ENCODE results near the gene GPR143. TPM values are rescaled to one million over a fixed set of nuclear protein-coding genes. Genes with fewer than 3 reads are reported as not detected.
"Not testable (repeated sequence)": the region's sequence is repeated elsewhere in the genome, so short reads cannot be mapped to it uniquely, and the experiment has no call there.

Gene GPR143
- total RNA-seq (2013; cell fraction: nucleolus; rRNA removed) = not detected in 2 replicates
- total RNA-seq (2014; rRNA removed) (0.11 and 0.16 TPM in 2 replicates), total RNA-seq (2014; rRNA removed; fragmentation: Illumina TruSeq; extraction: Trizol) (not detected in 2 replicates), total RNA-seq (2021) (not detected in 2 replicates), polyA plus RNA-seq (2011; rRNA removed) (0.14 and 0.19 TPM in 2 replicates), polyA plus RNA-seq (2014; fragmentation: Illumina TruSeq; extraction: Trizol) (not detected in 2 replicates), polyA plus RNA-seq (2014; fragmentation: Nextera tagmentation; extraction: Ambion mirVana) (under 1 TPM; 0.05 to 0.31 TPM), polyA plus RNA-seq (2014; rRNA removed) (0.15 and 0.36 TPM in 2 replicates), polyA plus RNA-seq (2016; fragmentation: Nextera tagmentation; extraction: Ambion mirVana) (not detected), polyA minus RNA-seq (2011; rRNA and poly(A)+ RNA removed) (not detected in 2 replicates), Bru-seq, nascent RNA (percentile 21 among the genes with signal in this experiment), BruChase-seq, experiment 1, labeled RNA remaining after a 6-hour chase (percentile 16 among the genes with signal in this experiment), BruChase-seq, experiment 2, labeled RNA remaining after a 2-hour chase (percentile 13 among the genes with signal in this experiment)
- not detected for polyA plus RNA-seq (2011; ENCODE audit: low read depth)
- polyA plus RNA-seq (2011; cell fraction: cytosol; rRNA removed) = 0.07 and 0.10 TPM in 2 replicates
- polyA plus RNA-seq (2011; cell fraction: nucleus; rRNA removed) = 0.10 and 0.20 TPM in 2 replicates
- polyA plus RNA-seq (2012) = not detected in 2 replicates
- not detected in 2 replicates for polyA minus RNA-seq (2011; cell fraction: cytosol; rRNA and poly(A)+ RNA removed)
- polyA minus RNA-seq (2011; cell fraction: nucleus; rRNA and poly(A)+ RNA removed) = not detected in 2 replicates
- long read RNA-seq, experiment 1 = 0 reads
- long read RNA-seq, experiment 2 = 0 reads

- no TSS peak for BruUV-seq (replicated peaks)
- Histone ChIP-seq H3K9ac (ENCODE audit: control insufficient read depth, insufficient read depth, low read length) (no peak within 1 kb of the TSS), H3K36me3 (ENCODE audit: control insufficient read depth in 2 of 2, insufficient read depth in 2 of 2, low read length in 1 of 2) (no peaks in the 10 kb centered on the region), H3K4me3 (no peak within 1 kb of the TSS), H3K27ac (ENCODE audit: control insufficient read depth, insufficient read depth) (no peak within 1 kb of the TSS), H3K4me1 (ENCODE audit: control insufficient read depth, insufficient read depth, low read length) (no peaks in the 10 kb centered on the region), H2AFZ (ENCODE audit: control insufficient read depth, low read depth, low read length) (no peak within 1 kb of the TSS), H4K20me1 (ENCODE audit: control insufficient read depth, insufficient read depth) (no peaks in the 10 kb centered on the region), H3K27me3 (replicated peaks in 1 of 2; ENCODE audit: control insufficient read depth in 2 of 2, insufficient read depth in 2 of 2, low read length in 1 of 2) (no peaks in the 10 kb centered on the region; a peak in 1 of 4 replicates), H3K9me3 (replicated peaks; ENCODE audit: control insufficient read depth, insufficient read depth, low read length) (no peaks in the 10 kb centered on the region; the same call in 2 of the 3 replicates), H3K4me2 (ENCODE audit: control insufficient read depth, insufficient read depth) (no peak within 1 kb of the TSS), H3K79me2 (ENCODE audit: control insufficient read depth, insufficient read depth, low read length) (no peaks in the 10 kb centered on the region)
- ChIA-PET RAD21 (ENCODE audit: unreplicated experiment) (no interaction called here), CTCF (no interaction called here), POLR2A (no interaction called here), SMC1A (ENCODE audit: uncharacterized antibody, unreplicated experiment) (no interaction called here)
- in situ Hi-C loops (cut with MboI) (no loop called here), intact Hi-C loops (cut with micrococcal nuclease; ENCODE audit: unreplicated experiment) (no loop called here)
- TF ChIP-seq HDAC2 (IDR thresholded peaks at IDR 0.05) (no peak), RFX5 (IDR thresholded peaks at IDR 0.05; ENCODE audit: low read depth, low read length) (no peak)
- no peak for DNase-seq (ENCODE audit: low read depth, low spot score)
- 53% methylated on average over 24 of the region's 26 CpGs for WGBS (ENCODE audit: insufficient coverage, insufficient replicate concordance, low lambda C conversion rate, missing lambda C conversion rate)
- no peak for FAIRE-seq
- no peak; the same call in 2 of the 3 replicates for ATAC-seq
These were observed at the start of gene GPR143 for GRCh38 chrX:9765737-9766097. Gene GPR143, minus strand, starts transcription at chrX:9765847. Its CDS starts 30 bp downstream, at chrX:9765817.

- CTCF ChIA-PET; H3K79me2 ChIP-seq (ENCODE audit: control insufficient read depth, insufficient read depth, low read length); BruUV-seq (replicated peaks); H3K36me3 ChIP-seq (ENCODE audit: control insufficient read depth in 2 of 2, insufficient read depth in 2 of 2, low read length in 1 of 2); in situ Hi-C loops (cut with MboI); H3K4me3 ChIP-seq; H3K27me3 ChIP-seq (replicated peaks in 1 of 2; ENCODE audit: control insufficient read depth in 2 of 2, insufficient read depth in 2 of 2, low read length in 1 of 2); H3K4me1 ChIP-seq (ENCODE audit: control insufficient read depth, insufficient read depth, low read length); POLR2A ChIA-PET; RAD21 ChIA-PET (ENCODE audit: unreplicated experiment); H4K20me1 ChIP-seq (ENCODE audit: control insufficient read depth, insufficient read depth); DNase-seq (ENCODE audit: low read depth, low spot score); H3K27ac ChIP-seq (ENCODE audit: control insufficient read depth, insufficient read depth); intact Hi-C loops (cut with micrococcal nuclease; ENCODE audit: unreplicated experiment); ATAC-seq; H2AFZ ChIP-seq (ENCODE audit: control insufficient read depth, low read depth, low read length); FAIRE-seq; H3K4me2 ChIP-seq (ENCODE audit: control insufficient read depth, insufficient read depth); H3K9ac ChIP-seq (ENCODE audit: control insufficient read depth, insufficient read depth, low read length); SMC1A ChIA-PET (ENCODE audit: uncharacterized antibody, unreplicated experiment); H3K9me3 ChIP-seq (replicated peaks; ENCODE audit: control insufficient read depth, insufficient read depth, low read length): not testable (repeated sequence)
- WGBS (ENCODE audit: insufficient coverage, insufficient replicate concordance, low lambda C conversion rate, missing lambda C conversion rate) = 67% methylated on average over 3 of the region's 3 CpGs
These were observed 45.4 kb upstream of the GPR143 start for GRCh38 chrX:9811086-9811485.

GRCh38 chrX:9809876-9810275 is 44.2 kb upstream of the GPR143 start:
- DNase-seq (ENCODE audit: low read depth, low spot score); H3K36me3 ChIP-seq (ENCODE audit: control insufficient read depth in 2 of 2, insufficient read depth in 2 of 2, low read length in 1 of 2); SMC1A ChIA-PET (ENCODE audit: uncharacterized antibody, unreplicated experiment); H3K27me3 ChIP-seq (replicated peaks in 1 of 2; ENCODE audit: control insufficient read depth in 2 of 2, insufficient read depth in 2 of 2, low read length in 1 of 2); RAD21 ChIA-PET (ENCODE audit: unreplicated experiment); H3K27ac ChIP-seq (ENCODE audit: control insufficient read depth, insufficient read depth); ATAC-seq; H3K4me3 ChIP-seq; H3K4me1 ChIP-seq (ENCODE audit: control insufficient read depth, insufficient read depth, low read length); H3K4me2 ChIP-seq (ENCODE audit: control insufficient read depth, insufficient read depth); BruUV-seq (replicated peaks); H4K20me1 ChIP-seq (ENCODE audit: control insufficient read depth, insufficient read depth); H3K9ac ChIP-seq (ENCODE audit: control insufficient read depth, insufficient read depth, low read length); CTCF ChIA-PET; H3K79me2 ChIP-seq (ENCODE audit: control insufficient read depth, insufficient read depth, low read length); in situ Hi-C loops (cut with MboI); POLR2A ChIA-PET; H2AFZ ChIP-seq (ENCODE audit: control insufficient read depth, low read depth, low read length); intact Hi-C loops (cut with micrococcal nuclease; ENCODE audit: unreplicated experiment); H3K9me3 ChIP-seq (replicated peaks; ENCODE audit: control insufficient read depth, insufficient read depth, low read length); FAIRE-seq: not testable (repeated sequence)
- WGBS (ENCODE audit: insufficient coverage, insufficient replicate concordance, low lambda C conversion rate, missing lambda C conversion rate) = 38% methylated on average over 5 of the region's 5 CpGs

Data from GM12878 (cell line).